Breast epithelium (tissue), 4 donors: ENCODE data around the gene RANBP6. TPM values are rescaled to one million over a fixed set of nuclear protein-coding genes. Genes with fewer than 3 reads are reported as not detected.

Source experiments
- DNase-seq, 2 donors: peaks; one replicate each; pipeline ENCODE4 v3.0.0-alpha.2; 2019; ENCODE audit warnings: low spot score in 2 of 2
- H3K27ac ChIP-seq, 2 donors: fragments of 200-600 bp; sonication (generic) in 1 of 2; one replicate each; pipeline ENCODE4 v1.5.1; 2016 to 2019; ENCODE audit warnings: mild to moderate bottlenecking in 1 of 2
- H3K27me3 ChIP-seq, 2 donors: fragments of 200-600 bp; sonication (generic) in 1 of 2; one replicate each; pipeline versions ENCODE4 v1.5.1 to v1.6.0; 2017 to 2019; ENCODE audit warnings: control low read depth in 1 of 2, mild to moderate bottlenecking in 1 of 2
- H3K36me3 ChIP-seq: fragments of 200-600 bp; one replicate; pipeline ENCODE4 v1.5.1; 2019
- H3K4me1 ChIP-seq, 2 donors: fragments of 200-600 bp; sonication (generic); one replicate each; pipeline ENCODE4 v1.5.1; 2016 to 2019; ENCODE audit warnings: control low read depth in 1 of 2
- H3K4me3 ChIP-seq, 3 donors: fragments of 200-600 bp; sonication (generic); 1 replicate in 2 of 3; 2 replicates in 1 of 3; pipeline ENCODE4 v1.5.1; 2016 to 2019; ENCODE audit warnings: mild to moderate bottlenecking in 3 of 3, moderate library complexity in 2 of 3
- H3K9me3 ChIP-seq, 2 donors: fragments of 200-600 bp; sonication (generic) in 1 of 2; one replicate each; pipeline ENCODE4 v1.5.1; 2016 to 2019; ENCODE audit warnings: control low read depth in 1 of 2
- CTCF ChIP-seq, 3 donors: fragments of 450-650 bp; IDR thresholded peaks; one replicate each; pipeline ENCODE4 v1.5.1; 2016 to 2017; ENCODE audit warnings: antibody characterized with exemption in 3 of 3, mild to moderate bottlenecking in 3 of 3, moderate library complexity in 3 of 3
- POLR2A ChIP-seq: fragments of 450-650 bp; IDR thresholded peaks from one replicate; pipeline ENCODE4 v1.6.1; 2016; ENCODE audit warnings: antibody characterized with exemption, mild to moderate bottlenecking, moderate library complexity
- POLR2AphosphoS5 ChIP-seq, 3 donors: sonication (generic); formaldehyde crosslinking; IDR thresholded peaks; one replicate each; pipeline ENCODE4 v1.6.1; 2017; ENCODE audit warnings: antibody characterized with exemption in 3 of 3
- intact Hi-C: fragments of 100-400 bp; cut with DNase I; formaldehyde crosslinking; loops from one replicate; pipeline ENCODE4 v1.15.1; 2023; ENCODE audit warnings: low total_unique reads
- total RNA-seq, 3 donors: library from RNA; depleted of rRNA; stranded (reverse); fragments of >200 nt; gene quantifications; one replicate each; pipeline ENCODE4 v1.1.0, GENCODE V29; 2016

Gene RANBP6
- total RNA-seq, 3 donors from 2014 or later, result 16.1 to 24.9 (median 19.2) TPM

GRCh38 chr9:6045364-6045763 is 29.9 kb upstream of the RANBP6 start:
- Histone ChIP-seq H3K4me1 (no peaks in the 10 kb centered on the region), H3K9me3 (no peaks in the 10 kb centered on the region), H3K4me3 (no peak overlapping the region), H3K27ac (no peak overlapping the region), H3K36me3 (no peaks in the 10 kb centered on the region), H3K27me3 (no peaks in the 10 kb centered on the region)
- TF ChIP-seq POLR2AphosphoS5 (IDR thresholded peaks at IDR 0.05) (no peak), POLR2A (no peak), CTCF (IDR thresholded peaks at IDR 0.05) (no peak)
- no peak for DNase-seq
- intact Hi-C loops, result no loop called here

- no peak for TF ChIP-seq POLR2AphosphoS5 (IDR thresholded peaks at IDR 0.05)
- no peak for TF ChIP-seq POLR2A
- no peak for TF ChIP-seq CTCF (IDR thresholded peaks at IDR 0.05)
- no peak overlapping the region for H3K4me3 ChIP-seq
- no peaks in the 10 kb centered on the region for H3K27me3 ChIP-seq
- no peak for DNase-seq
- intact Hi-C loops, result no loop called here
- H3K36me3 ChIP-seq, result no peaks in the 10 kb centered on the region
- no peak overlapping the region for H3K27ac ChIP-seq
- no peaks in the 10 kb centered on the region for H3K4me1 ChIP-seq
- no peaks in the 10 kb centered on the region for H3K9me3 ChIP-seq
Observed at GRCh38 chr9:6040077-6040476, 24.7 kb upstream of the RANBP6 start.

DNA sequence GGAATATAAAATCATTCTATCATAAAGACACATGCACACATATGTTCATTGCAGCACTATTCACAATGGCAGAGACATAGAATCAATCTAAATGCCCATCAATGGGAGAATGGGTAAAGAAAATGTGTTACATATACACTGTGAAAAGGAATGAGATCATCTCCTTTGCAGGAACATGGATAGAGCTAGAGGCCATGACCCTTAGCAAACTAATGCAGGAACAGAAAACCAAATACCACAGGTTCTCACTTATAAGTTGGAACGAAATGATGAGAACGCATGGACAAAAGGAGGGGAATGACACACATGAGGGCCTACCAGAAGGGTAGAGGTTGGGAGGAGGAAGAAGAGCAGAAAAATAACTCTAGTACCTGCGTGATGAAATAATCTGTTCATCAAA is 21.0 kb upstream of the RANBP6 start:
- no peak for TF ChIP-seq POLR2A
- TF ChIP-seq CTCF (IDR thresholded peaks at IDR 0.05), result no peak
- TF ChIP-seq POLR2AphosphoS5 (IDR thresholded peaks at IDR 0.05), result no peak

GRCh38 chr9:6034954-6035353 is 19.5 kb upstream of the RANBP6 start:
- Histone ChIP-seq H3K4me1 (no peaks in the 10 kb centered on the region), H3K27me3 (no peaks in the 10 kb centered on the region), H3K9me3 (no peaks in the 10 kb centered on the region), H3K4me3 (no peak overlapping the region), H3K36me3 (no peaks in the 10 kb centered on the region), H3K27ac (no peak overlapping the region)
- no peak for DNase-seq
- intact Hi-C loops, result loop anchor here (1.0 kb wide), 1 partner anchor 15 kb away; no protein-coding TSS in a partner anchor
- TF ChIP-seq POLR2AphosphoS5 (IDR thresholded peaks at IDR 0.05), result no peak
- TF ChIP-seq CTCF (IDR thresholded peaks at IDR 0.05), result no peak
- no peak for TF ChIP-seq POLR2A

More for the DNA sequence above, 21.0 kb upstream of the RANBP6 start:
- intact Hi-C loops, result no loop called here
- no peaks in the 10 kb centered on the region for H3K36me3 ChIP-seq
- H3K27me3 ChIP-seq, result no peaks in the 10 kb centered on the region
- no peak overlapping the region for H3K4me3 ChIP-seq
- H3K9me3 ChIP-seq, result no peaks in the 10 kb centered on the region
- H3K27ac ChIP-seq, result no peak overlapping the region
- no peak for DNase-seq
- no peaks in the 10 kb centered on the region for H3K4me1 ChIP-seq

DNA sequence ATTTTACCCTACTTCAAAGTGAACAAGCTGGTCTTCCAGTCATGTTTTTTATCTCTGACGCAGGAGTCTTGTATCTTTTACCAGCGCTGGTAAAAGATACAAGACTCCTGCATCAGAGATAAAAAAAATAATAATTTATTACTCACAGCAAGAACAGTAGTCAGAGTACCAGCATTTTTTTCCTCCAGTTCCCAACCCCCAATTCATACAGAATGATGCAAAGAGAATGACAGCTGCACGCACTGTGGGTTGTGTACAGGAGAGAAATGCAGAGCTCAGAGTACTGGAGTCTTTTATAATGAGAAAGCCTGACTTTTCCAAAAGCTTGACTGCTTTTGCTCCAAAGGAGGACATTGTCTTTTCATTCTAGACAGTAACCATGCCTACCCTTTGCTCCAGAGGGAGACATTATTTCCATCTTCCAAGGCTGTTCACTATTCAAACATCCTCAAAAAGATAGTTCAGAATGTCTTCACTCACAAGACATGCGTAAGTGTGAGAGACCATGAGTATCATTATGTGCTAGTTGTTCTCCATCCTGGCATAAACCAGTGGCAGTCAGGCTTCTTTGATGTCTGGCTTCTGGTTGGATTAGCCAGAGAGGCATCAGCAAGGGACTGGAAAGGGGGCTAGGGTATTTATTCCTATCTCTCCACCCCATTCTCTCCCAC is 14.3 kb upstream of the RANBP6 start:
- no peaks in the 10 kb centered on the region for H3K27me3 ChIP-seq
- H3K36me3 ChIP-seq, result no peaks in the 10 kb centered on the region
- intact Hi-C loops, result no loop called here
- no peak overlapping the region for H3K4me3 ChIP-seq
- no peak for DNase-seq
- H3K9me3 ChIP-seq, result no peaks in the 10 kb centered on the region
- H3K27ac ChIP-seq, result no peak overlapping the region
- TF ChIP-seq POLR2AphosphoS5 (IDR thresholded peaks at IDR 0.05), result no peak
- TF ChIP-seq POLR2A, result no peak
- TF ChIP-seq CTCF (IDR thresholded peaks at IDR 0.05), result no peak
- H3K4me1 ChIP-seq, result no peaks in the 10 kb centered on the region
